ENCODE data around the gene AFF3. TPM values are rescaled to one million over a fixed set of nuclear protein-coding genes. Genes with fewer than 3 reads are reported as not detected.

Gene AFF3
- total and polyA plus RNA-seq, 2 donors (not counting 1 experiment from before 2014, with no cell fraction given): 0.50 to 2.5 TPM

DNA sequence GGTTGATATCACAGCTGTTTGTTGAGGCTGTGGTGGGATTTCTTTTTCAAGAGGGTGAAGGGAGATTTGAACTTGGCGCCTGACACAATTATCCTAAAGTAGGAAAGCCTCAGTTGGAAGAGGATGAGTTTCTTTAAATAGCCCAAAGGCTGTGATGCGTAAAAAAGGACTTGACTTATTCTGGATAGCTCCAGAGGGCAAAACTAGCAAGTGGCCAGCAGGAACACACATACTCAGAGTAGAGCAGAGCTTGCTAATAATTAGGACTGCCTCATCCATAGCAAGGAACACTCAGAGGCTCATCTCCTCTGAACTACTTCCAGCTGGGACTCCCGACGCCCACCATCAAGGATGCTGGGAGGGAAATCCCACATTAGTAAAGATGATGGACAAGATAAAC lies 74.0 kb downstream of the AFF3 start:
- H3K4me1 ChIP-seq (ENCODE audit: control insufficient read depth, extremely low read depth, insufficient read depth, low read length): no peaks in the 10 kb centered on the region
- H3K9ac ChIP-seq (ENCODE audit: insufficient read depth, low read length): no peak overlapping the region
- H3K4me2 ChIP-seq (ENCODE audit: extremely low read depth, insufficient read depth, low read length): no peak overlapping the region
- H3K27ac ChIP-seq (ENCODE audit: insufficient read depth, low read length): no peak overlapping the region
- peaks cover 2% of the 10 kb centered on the region for H3K27me3 ChIP-seq (ENCODE audit: control insufficient read depth, insufficient read depth, low read length)
- no peaks in the 10 kb centered on the region for H3K79me2 ChIP-seq (ENCODE audit: control insufficient read depth, insufficient read depth, low read length)
- no peak for TF ChIP-seq EZH2 (IDR thresholded peaks at IDR 0.05; ENCODE audit: low read length, missing control alignments)
- TF ChIP-seq, protein P1, sequence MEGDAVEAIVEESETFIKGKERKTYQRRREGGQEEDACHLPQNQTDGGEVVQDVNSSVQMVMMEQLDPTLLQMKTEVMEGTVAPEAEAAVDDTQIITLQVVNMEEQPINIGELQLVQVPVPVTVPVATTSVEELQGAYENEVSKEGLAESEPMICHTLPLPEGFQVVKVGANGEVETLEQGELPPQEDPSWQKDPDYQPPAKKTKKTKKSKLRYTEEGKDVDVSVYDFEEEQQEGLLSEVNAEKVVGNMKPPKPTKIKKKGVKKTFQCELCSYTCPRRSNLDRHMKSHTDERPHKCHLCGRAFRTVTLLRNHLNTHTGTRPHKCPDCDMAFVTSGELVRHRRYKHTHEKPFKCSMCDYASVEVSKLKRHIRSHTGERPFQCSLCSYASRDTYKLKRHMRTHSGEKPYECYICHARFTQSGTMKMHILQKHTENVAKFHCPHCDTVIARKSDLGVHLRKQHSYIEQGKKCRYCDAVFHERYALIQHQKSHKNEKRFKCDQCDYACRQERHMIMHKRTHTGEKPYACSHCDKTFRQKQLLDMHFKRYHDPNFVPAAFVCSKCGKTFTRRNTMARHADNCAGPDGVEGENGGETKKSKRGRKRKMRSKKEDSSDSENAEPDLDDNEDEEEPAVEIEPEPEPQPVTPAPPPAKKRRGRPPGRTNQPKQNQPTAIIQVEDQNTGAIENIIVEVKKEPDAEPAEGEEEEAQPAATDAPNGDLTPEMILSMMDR (conservative IDR thresholded peaks at IDR 0.05 in 1 of 2, IDR thresholded peaks at IDR 0.05 in 1 of 2; ENCODE audit: low read depth in 1 of 2, low read length in 2 of 2): no peak
- H3K36me3 ChIP-seq (ENCODE audit: control insufficient read depth, insufficient read depth, low read length): no peaks in the 10 kb centered on the region
- H3K9me3 ChIP-seq (ENCODE audit: control insufficient read depth, insufficient read depth, low read depth, low read length): no peaks in the 10 kb centered on the region
- no peaks in the 10 kb centered on the region for H4K20me1 ChIP-seq (ENCODE audit: control insufficient read depth, extremely low read depth, insufficient read depth, low read length)
- no peak for DNase-seq (ENCODE audit: low read depth in 2 of 2)
- H2AFZ ChIP-seq (ENCODE audit: low read length): no peak overlapping the region
- H3K4me3 ChIP-seq (replicated peaks in 1 of 4; ENCODE audit: control extremely low read depth in 1 of 4, insufficient read depth in 1 of 4, low read depth in 3 of 4, low read length in 4 of 4): no peak overlapping the region

- no peak overlapping the region for H2AFZ ChIP-seq (ENCODE audit: low read length)
- DNase-seq (ENCODE audit: low read depth in 2 of 2): no peak
- no peaks in the 10 kb centered on the region for H3K79me2 ChIP-seq (ENCODE audit: control insufficient read depth, insufficient read depth, low read length)
- H3K9ac ChIP-seq (ENCODE audit: insufficient read depth, low read length): no peak overlapping the region
- no peaks in the 10 kb centered on the region for H3K9me3 ChIP-seq (ENCODE audit: control insufficient read depth, insufficient read depth, low read depth, low read length)
- no peak for TF ChIP-seq EZH2 (IDR thresholded peaks at IDR 0.05; ENCODE audit: low read length, missing control alignments)
- H3K36me3 ChIP-seq (ENCODE audit: control insufficient read depth, insufficient read depth, low read length): no peaks in the 10 kb centered on the region
- H3K4me1 ChIP-seq (ENCODE audit: control insufficient read depth, extremely low read depth, insufficient read depth, low read length): no peaks in the 10 kb centered on the region
- no peak overlapping the region for H3K27ac ChIP-seq (ENCODE audit: insufficient read depth, low read length)
- no peak overlapping the region for H3K4me2 ChIP-seq (ENCODE audit: extremely low read depth, insufficient read depth, low read length)
- peaks cover 2% of the 10 kb centered on the region for H3K27me3 ChIP-seq (ENCODE audit: control insufficient read depth, insufficient read depth, low read length)
- no peaks in the 10 kb centered on the region for H4K20me1 ChIP-seq (ENCODE audit: control insufficient read depth, extremely low read depth, insufficient read depth, low read length)
- H3K4me3 ChIP-seq (replicated peaks in 1 of 4; ENCODE audit: control extremely low read depth in 1 of 4, insufficient read depth in 1 of 4, low read depth in 3 of 4, low read length in 4 of 4): no peak overlapping the region
Observed at GRCh38 chr2:100067784-100068183, 74.6 kb downstream of the AFF3 start.

DNA sequence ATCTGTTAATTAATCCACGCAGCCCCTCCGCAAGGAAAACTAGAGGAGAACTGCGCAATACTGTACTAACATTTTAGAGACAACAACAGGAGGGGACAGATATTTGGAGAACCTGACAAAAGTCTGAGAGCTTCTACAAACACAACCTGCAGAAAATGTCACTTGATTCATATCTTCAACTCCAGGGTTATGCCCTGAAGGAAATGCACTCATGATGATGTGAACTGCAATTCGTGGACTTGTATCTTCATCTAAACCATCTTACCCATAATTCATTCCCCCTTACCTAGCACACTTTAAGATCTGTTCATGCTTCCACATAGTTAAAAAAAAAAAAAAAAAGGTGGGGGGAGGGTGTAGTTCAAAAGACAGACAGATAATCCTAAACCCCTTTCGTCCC lies 75.5 kb downstream of the AFF3 start:
- no peak overlapping the region for H2AFZ ChIP-seq (ENCODE audit: low read length)
- no peaks in the 10 kb centered on the region for H3K4me1 ChIP-seq (ENCODE audit: control insufficient read depth, extremely low read depth, insufficient read depth, low read length)
- no peak for DNase-seq (ENCODE audit: low read depth in 2 of 2)

More for the DNA sequence above, 75.5 kb downstream of the AFF3 start:
- Histone ChIP-seq H4K20me1 (ENCODE audit: control insufficient read depth, extremely low read depth, insufficient read depth, low read length) (no peaks in the 10 kb centered on the region), H3K27me3 (ENCODE audit: control insufficient read depth, insufficient read depth, low read length) (no peaks in the 10 kb centered on the region), H3K4me2 (ENCODE audit: extremely low read depth, insufficient read depth, low read length) (no peak overlapping the region), H3K79me2 (ENCODE audit: control insufficient read depth, insufficient read depth, low read length) (no peaks in the 10 kb centered on the region), H3K9me3 (ENCODE audit: control insufficient read depth, insufficient read depth, low read depth, low read length) (no peaks in the 10 kb centered on the region), H3K27ac (ENCODE audit: insufficient read depth, low read length) (no peak overlapping the region), H3K4me3 (replicated peaks in 1 of 4; ENCODE audit: control extremely low read depth in 1 of 4, insufficient read depth in 1 of 4, low read depth in 3 of 4, low read length in 4 of 4) (no peak overlapping the region), H3K36me3 (ENCODE audit: control insufficient read depth, insufficient read depth, low read length) (no peaks in the 10 kb centered on the region), H3K9ac (ENCODE audit: insufficient read depth, low read length) (no peak overlapping the region)
- TF ChIP-seq EZH2 (IDR thresholded peaks at IDR 0.05; ENCODE audit: low read length, missing control alignments): no peak
- TF ChIP-seq, protein P1 (conservative IDR thresholded peaks at IDR 0.05 in 1 of 2, IDR thresholded peaks at IDR 0.05 in 1 of 2; ENCODE audit: low read depth in 1 of 2, low read length in 2 of 2): no peak

Measured in fibroblast of lung (primary cell).